A673 (cell line): ENCODE measurements around the gene TAL1. TPM values are rescaled to one million over a fixed set of nuclear protein-coding genes. Genes with fewer than 3 reads are reported as not detected.

Experiments used
- BruUV-seq: library from RNA; stranded (reverse); fragments of 400-500 nt; replicated peaks from 2 replicates; lab custom pipeline; 2021; lab: Mats Ljungman, UMichigan
- CTCF ChIA-PET: fragments of 300-600 bp; sonication (Branson Sonifier 250); formaldehyde crosslinking; loops from one replicate; lab custom pipeline; 2022; ENCODE audit warnings: antibody characterized with exemption; lab: Charles Lee
- POLR2A ChIA-PET: fragments of 300-600 bp; sonication (Branson Sonifier 250); formaldehyde crosslinking; loops from one replicate; lab custom pipeline; 2022; ENCODE audit warnings: antibody characterized with exemption; ENCODE audit not compliant: low non-redundant PET; lab: Charles Lee
- DNase-seq: peaks from one replicate; pipeline ENCODE4 v3.0.0-alpha.2; 2015; ENCODE audit warnings: low spot score
- H3K27ac ChIP-seq: fragments of 200-600 bp; sonication (generic); 2 replicates; pipeline ENCODE4 v1.5.1; 2016; ENCODE audit warnings: mixed run types, low read depth, mild to moderate bottlenecking, mixed read lengths, antibody characterized with exemption, low read length; ENCODE audit not compliant: poor library complexity, severe bottlenecking
- H3K27me3 ChIP-seq: fragments of 200-600 bp; sonication (generic); replicated peaks from 2 replicates; pipeline ENCODE4 v1.6.1; 2017; ENCODE audit warnings: mixed run types, low read depth, mild to moderate bottlenecking, mixed read lengths, antibody characterized with exemption, low read length; ENCODE audit not compliant: insufficient read depth, poor library complexity
- H3K36me3 ChIP-seq: fragments of 200-600 bp; sonication (generic); 2 replicates; pipeline ENCODE4 v1.6.1; 2016; ENCODE audit warnings: mixed run types, mild to moderate bottlenecking, mixed read lengths, antibody characterized with exemption, low read length; ENCODE audit not compliant: insufficient read depth, poor library complexity, severe bottlenecking
- H3K4me1 ChIP-seq: fragments of 200-600 bp; sonication (generic); 2 replicates; pipeline ENCODE4 v1.6.1; 2017; ENCODE audit warnings: mixed run types, mild to moderate bottlenecking, mixed read lengths, antibody characterized with exemption, low read length; ENCODE audit not compliant: insufficient read depth, poor library complexity, severe bottlenecking
- H3K4me3 ChIP-seq: fragments of 200-600 bp; sonication (generic); 2 replicates; pipeline ENCODE4 v1.5.1; 2016; ENCODE audit warnings: low read depth, mixed run types, mild to moderate bottlenecking, mixed read lengths, low read length; ENCODE audit not compliant: poor library complexity, severe bottlenecking
- H3K9me3 ChIP-seq: fragments of 200-600 bp; sonication (generic); 2 replicates; pipeline ENCODE4 v1.6.1; 2016; ENCODE audit warnings: mixed run types, low read depth, mild to moderate bottlenecking, mixed read lengths, antibody characterized with exemption, low read length; ENCODE audit not compliant: poor library complexity, severe bottlenecking
- EZH2 ChIP-seq: fragments of 200-600 bp; sonication (generic); IDR thresholded peaks from 2 replicates; pipeline ENCODE4 v1.6.1; 2017; ENCODE audit warnings: borderline replicate concordance, low read depth, mild to moderate bottlenecking, mixed read lengths, antibody characterized with exemption, low read length; ENCODE audit not compliant: poor library complexity, severe bottlenecking
- intact Hi-C: fragments of 100-400 bp; cut with micrococcal nuclease; formaldehyde crosslinking; loops from one replicate; pipeline ENCODE4 v1.10.0; 2022; ENCODE audit not compliant: unreplicated experiment
- total RNA-seq: library from RNA; stranded (reverse); gene quantifications from 2 replicates; pipeline ENCODE4 v1.2.3, GENCODE V29; 2021
- TF ChIP-seq, protein P1 (sequence below): fragments of 300-800, 200-600 bp; sonication (generic); conservative IDR thresholded peaks from 2 replicates; pipeline ENCODE4 v1.5.1; 2017; ENCODE audit warnings: low read depth, mild to moderate bottlenecking, antibody characterized with exemption, low read length, moderate library complexity, mixed read lengths

The TAL1 gene
- total RNA-seq, 1 experiment from 2014 or later = 0.11 TPM

DNA sequence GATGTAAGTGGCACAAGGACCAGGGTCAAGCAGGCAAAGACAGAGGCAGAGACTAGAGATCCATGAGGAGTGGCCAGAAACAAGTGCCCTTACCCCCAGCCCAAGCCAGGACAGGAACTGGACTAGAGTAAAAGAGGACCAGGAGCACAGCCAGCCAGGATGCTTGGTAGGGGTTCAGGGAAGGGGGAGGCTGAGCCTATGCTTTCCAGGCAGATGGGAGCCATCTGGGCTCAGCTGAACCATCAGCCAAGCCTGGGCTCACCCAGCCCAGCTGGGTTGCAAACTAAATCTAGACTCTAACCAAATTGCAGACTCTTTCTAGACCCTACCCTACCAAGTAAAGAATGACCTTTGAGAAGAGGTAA is 57.4 kb downstream of the TAL1 start:
- ChIA-PET CTCF (interaction anchor here (0.5 kb wide), 1 partner anchor 78 kb away, joined by 3 read pairs; no protein-coding TSS in a partner anchor), POLR2A (no interaction called here)
- Histone ChIP-seq H3K27ac (no peak overlapping the region), H3K9me3 (no peaks in the 10 kb centered on the region), H3K36me3 (no peaks in the 10 kb centered on the region), H3K4me1 (no peaks in the 10 kb centered on the region), H3K4me3 (no peak overlapping the region), H3K27me3 (no peaks in the 10 kb centered on the region)
- intact Hi-C loops = loop anchor here (10.0 kb wide), 1 partner anchor 310 kb away; no protein-coding TSS in a partner anchor
- no peak for TF ChIP-seq EZH2
- TF ChIP-seq, protein P1, sequence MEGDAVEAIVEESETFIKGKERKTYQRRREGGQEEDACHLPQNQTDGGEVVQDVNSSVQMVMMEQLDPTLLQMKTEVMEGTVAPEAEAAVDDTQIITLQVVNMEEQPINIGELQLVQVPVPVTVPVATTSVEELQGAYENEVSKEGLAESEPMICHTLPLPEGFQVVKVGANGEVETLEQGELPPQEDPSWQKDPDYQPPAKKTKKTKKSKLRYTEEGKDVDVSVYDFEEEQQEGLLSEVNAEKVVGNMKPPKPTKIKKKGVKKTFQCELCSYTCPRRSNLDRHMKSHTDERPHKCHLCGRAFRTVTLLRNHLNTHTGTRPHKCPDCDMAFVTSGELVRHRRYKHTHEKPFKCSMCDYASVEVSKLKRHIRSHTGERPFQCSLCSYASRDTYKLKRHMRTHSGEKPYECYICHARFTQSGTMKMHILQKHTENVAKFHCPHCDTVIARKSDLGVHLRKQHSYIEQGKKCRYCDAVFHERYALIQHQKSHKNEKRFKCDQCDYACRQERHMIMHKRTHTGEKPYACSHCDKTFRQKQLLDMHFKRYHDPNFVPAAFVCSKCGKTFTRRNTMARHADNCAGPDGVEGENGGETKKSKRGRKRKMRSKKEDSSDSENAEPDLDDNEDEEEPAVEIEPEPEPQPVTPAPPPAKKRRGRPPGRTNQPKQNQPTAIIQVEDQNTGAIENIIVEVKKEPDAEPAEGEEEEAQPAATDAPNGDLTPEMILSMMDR = no peak
- no peak for DNase-seq
- BruUV-seq = no TSS peak

DNA sequence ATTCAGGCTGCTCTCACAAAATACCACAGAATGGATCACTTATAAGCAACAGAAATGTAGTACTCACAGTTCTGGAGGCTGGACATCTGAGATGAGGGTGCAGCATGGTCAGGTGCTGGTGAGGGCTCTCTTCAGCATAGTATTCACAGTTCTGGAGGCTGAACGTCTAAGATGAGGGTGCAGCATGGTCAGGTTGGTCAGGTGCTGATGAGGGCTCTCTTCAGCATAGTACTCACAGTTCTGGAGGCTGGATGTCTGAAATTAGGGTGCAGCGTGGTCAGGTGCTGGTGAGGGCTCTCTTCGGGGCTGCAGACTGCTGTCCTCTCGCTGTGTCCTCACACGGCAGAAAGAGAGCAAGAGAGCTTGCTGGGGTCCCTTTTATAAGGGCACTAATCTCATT is 59.2 kb downstream of the TAL1 start:
- Histone ChIP-seq H3K36me3 (no peaks in the 10 kb centered on the region), H3K9me3 (no peaks in the 10 kb centered on the region), H3K27me3 (no peaks in the 10 kb centered on the region), H3K4me3 (no peak overlapping the region), H3K27ac (no peak overlapping the region), H3K4me1 (no peaks in the 10 kb centered on the region)
- TF ChIP-seq, protein P1 = no peak
- no peak for TF ChIP-seq EZH2
- CTCF ChIA-PET = no interaction called here
- intact Hi-C loops = loop anchor here (10.0 kb wide), 1 partner anchor 308 kb away; no protein-coding TSS in a partner anchor
- no peak for DNase-seq
- POLR2A ChIA-PET = no interaction called here
- no TSS peak for BruUV-seq

Other genes with a start within 250 kb of the TAL1 start
- not detected in 2 replicates for gene CYP4X1, start 208.6 kb downstream of the TAL1 start, total RNA-seq
- gene CYP4Z1, start 165.0 kb downstream of the TAL1 start, total RNA-seq = not detected in 2 replicates
- gene CYP4A22, start 94.8 kb downstream of the TAL1 start, total RNA-seq = not detected in 2 replicates
- not detected in 2 replicates for gene PDZK1IP1, start 42.2 kb downstream of the TAL1 start, total RNA-seq
- gene STIL, start 81.9 kb upstream of the TAL1 start, total RNA-seq = 39.3 and 43.4 TPM in 2 replicates
- gene CMPK1, start 101.6 kb upstream of the TAL1 start, total RNA-seq = 65.4 and 69.4 TPM in 2 replicates
- not detected in 2 replicates for gene FOXE3, start 184.1 kb upstream of the TAL1 start, total RNA-seq
- gene FOXD2, start 205.8 kb upstream of the TAL1 start, total RNA-seq = 0.15 and 0.17 TPM in 2 replicates